Natural killer cell treated with Interleukin-12 subunit alpha and Interleukin-12 subunit beta and Interleukin-15 and Interleukin-18, amount 100 ng/mL, for 72 hours (primary cell): ENCODE results near the gene AAR2. TPM values are rescaled to one million over a fixed set of nuclear protein-coding genes. Genes with fewer than 3 reads are reported as not detected.

Source experiments
- ATAC-seq, 2 donors: fragments of 150-1000 bp; cut with Tn5 transposase in 1 of 2; sonication (Bioruptor Pico), chemical (Tn5 transposase) in 1 of 2; 2 replicates each; pipeline ENCODE4 v1.10.0; 2021
- DNase-seq: peaks from one replicate; pipeline ENCODE4 v3.0.0; 2022; ENCODE audit warnings: low spot score
- H3K27ac Mint-ChIP-seq, 2 donors: 1 replicate in 1 of 2; 2 replicates in 1 of 2; pipeline ENCODE4 v1.8.0; 2022; ENCODE audit warnings: mixed read lengths in 2 of 2, mild to moderate bottlenecking in 1 of 2, moderate library complexity in 1 of 2
- H3K27me3 Mint-ChIP-seq, 2 donors: 1 replicate in 1 of 2; 2 replicates in 1 of 2; pipeline ENCODE4 v1.8.0; 2022; ENCODE audit warnings: mixed read lengths in 2 of 2
- H3K36me3 Mint-ChIP-seq: one replicate; pipeline ENCODE4 v1.8.0; 2022; ENCODE audit warnings: mixed read lengths
- H3K4me1 Mint-ChIP-seq, 2 donors: 1 replicate in 1 of 2; 2 replicates in 1 of 2; pipeline ENCODE4 v1.8.0; 2022; ENCODE audit warnings: low read depth in 2 of 2, mixed read lengths in 2 of 2, mild to moderate bottlenecking in 1 of 2
- H3K4me3 Mint-ChIP-seq: one replicate; pipeline ENCODE4 v1.8.0; 2022; ENCODE audit warnings: mixed read lengths
- H3K9me3 Mint-ChIP-seq: 2 replicates; pipeline ENCODE4 v1.8.0; 2022; ENCODE audit warnings: mixed read lengths
- total RNA-seq, 2 donors: library from RNA; stranded (reverse); gene quantifications; one replicate each; pipeline ENCODE4 v1.2.3, GENCODE V29; 2022

AAR2 gene
- total RNA-seq, 2 donors from 2014 or later, result 33.3 to 38.0 TPM

- Mint-ChIP-seq H3K36me3 (no peaks in the 10 kb centered on the region), H3K9me3 (no peaks in the 10 kb centered on the region), H3K4me3 (no peak overlapping the region), H3K27ac (no peak overlapping the region), H3K27me3 (peaks cover 0 to 2% of the 10 kb centered on the region in 2 donors), H3K4me1 (no peaks in the 10 kb centered on the region)
- ATAC-seq (no peak), DNase-seq (no peak)
Observed at GRCh38 chr20:36271639-36272546, 35.6 kb downstream of the AAR2 start.

DNA sequence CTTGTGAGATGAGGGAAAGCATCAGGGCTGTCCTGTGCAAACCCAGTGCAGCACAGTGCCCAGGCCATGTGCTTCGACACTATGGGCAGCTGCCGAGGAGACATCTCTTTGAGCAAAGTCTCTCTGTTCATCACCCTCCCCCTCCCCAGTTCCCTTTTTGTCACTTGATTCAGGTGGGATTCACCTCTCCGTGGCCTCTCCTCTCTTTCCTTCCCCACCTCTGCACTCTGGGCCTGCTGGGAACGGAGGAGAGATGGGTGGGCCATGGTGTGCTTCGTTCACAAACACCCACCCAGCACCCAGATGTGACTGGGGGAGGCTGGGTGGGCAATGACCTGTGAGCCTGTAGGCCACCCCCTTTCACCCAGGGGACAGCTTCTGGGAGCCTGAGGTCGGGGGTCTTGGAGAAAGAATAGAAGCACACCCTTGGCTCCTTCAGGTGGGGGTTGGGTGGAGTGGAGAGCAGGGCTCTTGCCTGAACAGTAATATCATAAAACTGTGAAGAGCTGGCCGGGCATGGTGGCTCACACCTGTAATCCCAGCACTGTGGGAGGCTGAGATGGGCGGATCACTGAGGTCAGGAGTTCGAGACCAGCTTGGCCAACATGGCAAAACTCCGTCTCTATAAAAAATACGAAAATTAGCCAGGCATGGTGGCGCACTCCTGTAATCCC lies 36.4 kb downstream of the AAR2 start:
- ATAC-seq, result no peak
- H3K4me1 Mint-ChIP-seq, result no peaks in the 10 kb centered on the region

DNA sequence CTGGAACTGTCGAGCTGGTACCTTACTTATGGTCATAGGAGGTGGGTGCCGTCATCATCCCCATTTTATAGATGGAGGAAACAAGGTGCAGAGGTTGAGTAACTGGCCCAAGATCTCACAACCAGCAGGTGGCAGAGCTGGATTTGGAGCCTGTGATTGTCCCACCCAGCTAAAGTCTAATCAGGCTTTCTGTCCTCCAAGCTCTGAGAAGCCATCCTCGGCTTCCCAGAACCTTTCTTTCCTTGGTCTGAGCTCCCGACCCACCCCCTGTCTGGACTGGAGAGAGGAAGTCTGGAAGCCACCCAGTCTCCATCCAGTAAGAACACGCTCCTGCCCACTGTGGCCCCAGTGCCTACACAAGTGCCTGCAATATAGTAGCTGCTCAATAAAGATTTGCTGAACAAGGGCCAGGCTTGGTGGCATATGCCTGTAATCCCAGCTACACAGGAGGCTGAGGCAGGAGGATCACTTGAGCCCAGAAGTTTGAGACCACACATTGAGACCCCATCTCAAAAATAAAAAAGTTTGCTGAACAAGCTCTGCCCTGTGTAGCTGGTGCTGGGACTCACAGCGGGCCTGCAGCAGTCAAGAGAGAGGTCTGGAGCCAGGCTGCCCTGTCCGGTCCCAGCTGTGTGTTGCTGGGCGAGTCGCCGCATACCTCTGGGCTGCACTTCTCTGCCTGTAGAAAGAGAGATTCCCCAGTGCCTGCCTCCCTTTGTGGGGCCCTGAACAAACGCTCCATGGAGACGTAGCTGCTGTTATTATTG lies 37.3 kb downstream of the AAR2 start:
- Mint-ChIP-seq H3K27ac (no peak overlapping the region), H3K36me3 (no peaks in the 10 kb centered on the region), H3K27me3 (peaks cover 0 to 5% of the 10 kb centered on the region in 2 donors), H3K4me3 (no peak overlapping the region), H3K9me3 (no peaks in the 10 kb centered on the region), H3K4me1 (no peaks in the 10 kb centered on the region)
- ATAC-seq, result no peak
- no peak for DNase-seq

More for the DNA sequence above, 36.4 kb downstream of the AAR2 start:
- Mint-ChIP-seq H3K9me3 (no peaks in the 10 kb centered on the region), H3K27ac (no peak overlapping the region), H3K36me3 (no peaks in the 10 kb centered on the region), H3K4me3 (no peak overlapping the region), H3K27me3 (peaks cover 0 to 3% of the 10 kb centered on the region in 2 donors)
- no peak for DNase-seq

DNA sequence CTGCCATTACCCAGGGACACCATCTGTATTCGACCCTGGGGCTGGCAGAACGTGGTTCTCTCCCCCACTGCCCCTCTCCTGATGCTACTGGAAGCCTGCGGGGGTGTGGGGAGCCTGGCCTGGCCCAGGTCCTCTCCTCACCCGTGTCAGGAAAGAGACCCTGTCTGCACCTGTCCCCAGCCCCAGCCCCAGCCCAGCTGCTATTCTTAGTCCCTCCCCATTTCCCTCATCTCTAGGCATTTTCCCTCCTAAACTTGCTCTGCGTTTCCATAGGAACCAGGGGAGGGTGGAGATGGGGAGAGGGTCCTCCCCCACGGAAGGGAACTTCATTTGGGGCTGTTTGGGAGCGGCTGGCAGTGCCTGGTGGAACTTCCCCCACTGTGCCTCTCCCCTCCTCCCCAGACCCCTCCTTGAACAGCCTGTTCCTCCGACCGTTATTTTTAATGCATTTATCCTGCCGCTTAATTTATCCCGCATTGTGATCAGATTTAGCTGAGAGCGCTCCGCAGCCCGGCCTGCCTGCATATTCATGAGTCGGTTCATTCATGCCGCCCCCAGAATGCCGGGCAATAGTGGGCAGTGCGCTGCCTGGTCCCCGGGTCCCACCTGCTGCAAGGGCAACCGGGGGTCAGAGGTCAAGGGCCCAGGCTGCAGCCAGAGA lies 38.0 kb downstream of the AAR2 start:
- DNase-seq (no peak), ATAC-seq (no peak)
- Mint-ChIP-seq H3K36me3 (no peaks in the 10 kb centered on the region), H3K4me1 (no peaks in the 10 kb centered on the region), H3K9me3 (no peaks in the 10 kb centered on the region), H3K4me3 (no peak overlapping the region), H3K27ac (no peak overlapping the region), H3K27me3 (peaks cover 0 to 5% of the 10 kb centered on the region in 2 donors)

DNA sequence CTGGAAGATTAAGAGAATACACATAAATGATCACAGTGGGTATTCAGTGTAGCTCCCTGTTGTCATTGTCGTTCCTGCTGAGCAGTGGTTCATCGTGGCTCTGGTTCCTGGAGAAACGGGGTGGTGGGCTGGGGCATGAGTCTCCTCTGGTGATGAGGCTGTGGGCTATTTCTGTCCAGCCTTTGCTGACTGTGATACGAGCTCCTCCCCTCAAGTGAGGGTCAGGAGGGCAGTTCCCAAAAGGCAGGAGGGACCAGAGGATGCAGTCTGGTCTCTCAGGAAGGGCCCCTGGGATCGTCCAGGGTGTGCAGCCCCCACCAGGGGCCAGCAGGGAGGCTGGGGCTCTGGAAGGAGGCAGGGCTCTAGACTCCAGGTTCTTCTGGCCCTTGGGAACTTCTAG lies 38.7 kb downstream of the AAR2 start:
- DNase-seq, result no peak
- ATAC-seq, result no peak
- Mint-ChIP-seq H3K27me3 (peaks cover under 1 to 5% of the 10 kb centered on the region in 2 donors), H3K36me3 (no peaks in the 10 kb centered on the region), H3K4me1 (no peaks in the 10 kb centered on the region), H3K4me3 (no peak overlapping the region), H3K9me3 (no peaks in the 10 kb centered on the region), H3K27ac (no peak overlapping the region)

GRCh38 chr20:36275441-36276189 lies 39.3 kb downstream of the AAR2 start:
- Mint-ChIP-seq H3K27me3 (peaks cover 6 to 7% of the 10 kb centered on the region in 2 donors), H3K27ac (no peak overlapping the region), H3K4me3 (no peak overlapping the region), H3K9me3 (no peaks in the 10 kb centered on the region), H3K36me3 (no peaks in the 10 kb centered on the region), H3K4me1 (no peaks in the 10 kb centered on the region)
- ATAC-seq (no peak), DNase-seq (no peak)

DNA sequence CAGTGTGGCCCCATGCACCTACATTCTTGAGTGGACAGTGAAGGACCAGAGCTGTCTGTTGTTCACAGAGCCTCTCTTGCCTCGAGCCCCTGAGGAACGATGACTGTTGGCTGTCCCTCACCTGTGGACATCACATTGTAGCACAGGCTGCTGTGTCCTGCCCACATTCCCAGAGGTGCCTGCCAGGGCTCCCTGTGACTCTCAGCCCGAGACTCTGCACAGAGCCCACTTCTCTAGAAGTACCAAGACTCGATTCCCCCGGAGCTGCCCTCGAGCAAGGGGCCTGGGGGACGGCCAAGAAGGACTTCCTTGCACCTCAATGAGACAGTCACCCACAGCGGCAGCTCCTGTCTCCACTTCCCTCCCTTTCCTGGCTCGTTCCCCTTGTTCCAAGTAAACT lies 41.3 kb downstream of the AAR2 start:
- DNase-seq (no peak), ATAC-seq (no peak)
- no peaks in the 10 kb centered on the region for H3K9me3 Mint-ChIP-seq
- H3K36me3 Mint-ChIP-seq, result no peaks in the 10 kb centered on the region
- H3K27me3 Mint-ChIP-seq, result peaks cover 16 to 22% of the 10 kb centered on the region in 2 donors
- no peaks in the 10 kb centered on the region for H3K4me1 Mint-ChIP-seq
- H3K27ac Mint-ChIP-seq, result no peak overlapping the region
- no peak overlapping the region for H3K4me3 Mint-ChIP-seq

DNA sequence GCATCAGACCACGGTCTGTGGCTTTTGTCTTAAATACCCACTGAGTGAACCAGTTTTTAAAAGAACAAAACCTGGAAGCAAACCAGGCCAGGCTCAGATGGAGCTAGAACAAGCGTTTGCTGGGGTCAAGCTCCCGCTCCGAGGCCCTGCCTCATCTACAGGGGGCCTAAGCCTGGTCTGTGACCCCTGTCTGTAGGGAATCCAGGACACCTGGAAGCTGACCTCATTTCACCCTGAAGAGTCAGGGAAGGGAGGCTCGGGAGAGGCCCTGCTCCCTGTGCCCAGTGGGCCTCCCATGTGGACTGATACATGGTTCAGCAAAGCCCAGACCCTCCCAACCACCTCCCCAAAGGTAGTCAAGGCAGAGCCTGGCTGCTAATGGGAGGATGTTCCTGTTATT lies 43.1 kb downstream of the AAR2 start:
- Mint-ChIP-seq H3K4me1 (no peaks in the 10 kb centered on the region), H3K27me3 (peaks cover 19 to 32% of the 10 kb centered on the region in 2 donors), H3K27ac (no peak overlapping the region), H3K4me3 (no peak overlapping the region), H3K36me3 (no peaks in the 10 kb centered on the region), H3K9me3 (no peaks in the 10 kb centered on the region)
- no peak for DNase-seq
- no peak for ATAC-seq

DNA sequence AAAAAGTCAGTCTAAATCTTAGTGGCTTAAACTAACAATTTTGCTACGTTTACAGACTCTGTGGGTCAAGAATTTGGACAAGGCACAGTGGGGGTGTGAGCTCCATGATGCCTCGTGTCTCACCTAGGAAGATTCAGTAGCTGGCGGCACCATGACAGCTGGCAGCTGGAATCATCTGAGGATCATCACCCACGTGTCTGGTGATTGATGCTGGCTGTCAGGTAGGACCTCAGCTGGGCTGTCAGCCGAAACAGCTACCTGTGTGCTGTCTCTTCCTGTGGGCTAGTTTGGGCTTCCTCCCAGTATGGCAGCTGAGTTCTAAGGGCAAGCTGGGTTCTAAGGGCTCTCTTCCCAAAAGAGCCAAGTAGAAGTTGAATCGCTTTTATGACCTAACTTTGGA lies 43.5 kb downstream of the AAR2 start:
- Mint-ChIP-seq H3K27ac (no peak overlapping the region), H3K4me1 (no peaks in the 10 kb centered on the region), H3K36me3 (no peaks in the 10 kb centered on the region), H3K4me3 (no peak overlapping the region), H3K27me3 (peaks cover 19 to 32% of the 10 kb centered on the region in 2 donors), H3K9me3 (no peaks in the 10 kb centered on the region)
- ATAC-seq, result no peak
- no peak for DNase-seq

DNA sequence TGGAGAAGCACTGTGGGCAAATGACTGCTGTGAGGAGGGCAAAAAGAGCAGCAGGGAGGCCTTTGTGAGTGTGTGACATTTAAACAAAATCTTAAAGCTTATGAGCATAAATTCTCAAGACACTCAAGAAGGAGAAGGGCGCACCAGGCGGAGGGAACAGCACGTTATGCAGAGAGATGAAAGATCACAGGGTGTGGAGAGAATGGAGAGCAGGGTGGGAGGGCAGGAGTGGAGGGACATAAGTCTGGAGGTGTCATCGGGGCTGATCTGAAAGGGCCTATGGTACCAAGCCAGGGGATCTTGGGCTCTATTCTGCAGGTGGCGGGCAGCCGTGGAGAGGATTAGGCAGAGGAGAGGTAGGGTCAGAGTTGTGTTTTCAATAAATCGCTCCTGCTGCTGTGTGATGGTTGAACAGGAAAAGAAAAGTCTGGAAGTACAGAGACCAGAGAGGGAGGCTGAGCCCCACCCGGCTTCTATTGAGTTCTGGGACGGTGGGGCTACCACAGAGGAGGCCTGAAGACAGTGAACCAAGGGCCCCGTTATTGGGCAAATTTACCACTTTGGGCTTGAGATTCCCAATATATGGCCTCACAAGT lies 45.6 kb downstream of the AAR2 start:
- DNase-seq (no peak), ATAC-seq (no peak)
- Mint-ChIP-seq H3K9me3 (no peaks in the 10 kb centered on the region), H3K27me3 (peaks cover 21 to 32% of the 10 kb centered on the region in 2 donors), H3K4me1 (no peaks in the 10 kb centered on the region), H3K36me3 (no peaks in the 10 kb centered on the region), H3K27ac (no peak overlapping the region), H3K4me3 (no peak overlapping the region)

GRCh38 chr20:36284751-36285150 lies 48.5 kb downstream of the AAR2 start:
- no peaks in the 10 kb centered on the region for H3K9me3 Mint-ChIP-seq

DNA sequence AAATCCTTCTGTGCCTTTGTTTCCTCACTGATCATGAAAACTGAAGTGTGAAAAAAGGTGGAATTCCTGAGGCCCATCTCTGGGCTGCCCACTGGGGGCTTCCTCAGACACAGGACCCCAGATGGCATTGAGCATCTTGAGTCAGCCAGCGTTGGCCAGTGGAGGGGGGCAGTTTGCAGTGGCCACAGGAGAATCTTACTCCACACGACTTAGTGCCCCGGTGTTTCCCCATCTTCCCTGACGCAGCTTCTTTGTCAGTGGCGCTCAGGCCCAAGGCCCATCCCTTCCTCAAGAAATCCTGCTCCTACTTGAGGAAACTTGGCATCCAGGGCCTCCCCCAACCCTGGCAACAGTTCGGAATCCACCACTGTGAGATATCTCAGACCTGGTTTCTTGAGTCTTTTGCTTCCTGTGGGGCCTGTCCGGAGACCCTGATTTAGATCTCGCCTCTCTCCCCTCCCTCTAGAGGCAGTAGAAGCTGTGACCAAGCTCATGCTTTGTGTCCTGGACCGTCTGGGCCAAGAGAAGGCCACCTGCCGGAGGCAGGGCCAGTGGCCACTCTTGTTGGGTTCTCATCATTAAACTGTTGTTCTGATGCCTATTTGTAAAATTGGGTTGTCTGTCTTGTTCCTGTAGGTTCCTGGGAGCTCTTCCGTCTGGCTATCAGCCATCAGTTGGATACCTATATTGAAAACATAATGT lies 49.6 kb downstream of the AAR2 start:
- no peak for DNase-seq
- H3K4me1 Mint-ChIP-seq, result no peaks in the 10 kb centered on the region
- ATAC-seq, result no peak
- no peak overlapping the region for H3K27ac Mint-ChIP-seq
- peaks cover 25 to 46% of the 10 kb centered on the region in 2 donors for H3K27me3 Mint-ChIP-seq
- H3K36me3 Mint-ChIP-seq, result no peaks in the 10 kb centered on the region
- no peaks in the 10 kb centered on the region for H3K9me3 Mint-ChIP-seq
- no peak overlapping the region for H3K4me3 Mint-ChIP-seq

More at GRCh38 chr20:36284751-36285150, 48.5 kb downstream of the AAR2 start:
- Mint-ChIP-seq H3K27ac (no peak overlapping the region), H3K36me3 (no peaks in the 10 kb centered on the region), H3K4me1 (no peaks in the 10 kb centered on the region), H3K27me3 (peaks cover 27 to 54% of the 10 kb centered on the region in 2 donors), H3K4me3 (no peak overlapping the region)
- ATAC-seq, result no peak
- DNase-seq, result no peak
